ENCODE measurements around the gene ISL1. TPM values are rescaled to one million over a fixed set of nuclear protein-coding genes. Genes with fewer than 3 reads are reported as not detected.

Gene ISL1
- polyA plus RNA-seq (2012; ENCODE audit: insufficient read depth, insufficient read length): not detected

DNA sequence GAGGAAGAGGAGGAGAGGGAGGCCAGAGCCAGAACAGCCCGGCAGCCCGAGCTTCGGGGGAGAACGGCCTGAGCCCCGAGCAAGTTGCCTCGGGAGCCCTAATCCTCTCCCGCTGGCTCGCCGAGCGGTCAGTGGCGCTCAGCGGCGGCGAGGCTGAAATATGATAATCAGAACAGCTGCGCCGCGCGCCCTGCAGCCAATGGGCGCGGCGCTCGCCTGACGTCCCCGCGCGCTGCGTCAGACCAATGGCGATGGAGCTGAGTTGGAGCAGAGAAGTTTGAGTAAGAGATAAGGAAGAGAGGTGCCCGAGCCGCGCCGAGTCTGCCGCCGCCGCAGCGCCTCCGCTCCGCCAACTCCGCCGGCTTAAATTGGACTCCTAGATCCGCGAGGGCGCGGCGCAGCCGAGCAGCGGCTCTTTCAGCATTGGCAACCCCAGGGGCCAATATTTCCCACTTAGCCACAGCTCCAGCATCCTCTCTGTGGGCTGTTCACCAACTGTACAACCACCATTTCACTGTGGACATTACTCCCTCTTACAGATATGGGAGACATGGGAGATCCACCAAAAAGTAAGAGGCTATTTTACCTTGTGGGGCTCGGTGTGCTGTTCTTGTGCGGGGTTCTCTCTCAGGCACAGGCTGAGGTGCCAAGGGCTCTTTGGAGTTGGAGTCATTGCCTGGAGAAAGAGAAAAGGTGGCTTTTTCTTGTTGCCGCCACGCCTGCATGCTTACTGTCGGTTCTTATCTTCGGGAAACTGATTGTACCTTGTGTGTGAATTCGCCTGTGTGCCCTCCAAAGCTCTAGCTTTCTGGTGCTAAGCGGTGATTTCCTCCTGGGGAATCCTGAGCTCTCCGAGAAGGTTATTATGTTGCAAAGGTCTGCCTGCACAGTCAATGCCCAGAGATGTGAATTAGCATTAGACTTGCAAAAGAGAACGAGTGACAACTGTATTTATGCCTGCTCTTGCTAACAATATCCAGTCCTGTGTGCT lies at the start of gene ISL1:
ISL1 (plus strand) TSS at position 318 of the 991 bp plus-strand sequence; CDS start at position 542, 224 bp downstream.
- no peak for DNase-seq (ENCODE audit: low read depth, low spot score)
- no peak within 1 kb of the TSS for H3K4me3 ChIP-seq (ENCODE audit: low read length)

DNA sequence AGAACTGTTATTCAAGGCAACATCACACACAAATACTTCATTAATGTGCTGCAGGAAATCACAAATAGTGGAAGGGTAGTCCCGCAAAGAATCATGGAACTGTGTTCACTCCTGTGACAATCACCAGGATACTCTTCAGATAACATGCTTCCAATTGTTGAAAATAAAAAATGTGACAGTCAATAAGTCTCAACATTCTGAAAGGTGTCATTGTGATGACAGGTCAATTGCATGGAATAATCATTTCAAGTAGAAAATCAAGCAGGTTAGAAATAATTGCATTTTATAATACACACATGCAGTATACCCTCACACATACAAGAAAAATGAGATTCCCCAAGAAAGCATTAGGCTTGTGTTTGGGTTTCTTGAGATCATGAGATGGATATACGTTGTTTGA lies 46.4 kb upstream of the ISL1 start:
- no peak overlapping the region for H3K4me3 ChIP-seq (ENCODE audit: low read length)

DNA sequence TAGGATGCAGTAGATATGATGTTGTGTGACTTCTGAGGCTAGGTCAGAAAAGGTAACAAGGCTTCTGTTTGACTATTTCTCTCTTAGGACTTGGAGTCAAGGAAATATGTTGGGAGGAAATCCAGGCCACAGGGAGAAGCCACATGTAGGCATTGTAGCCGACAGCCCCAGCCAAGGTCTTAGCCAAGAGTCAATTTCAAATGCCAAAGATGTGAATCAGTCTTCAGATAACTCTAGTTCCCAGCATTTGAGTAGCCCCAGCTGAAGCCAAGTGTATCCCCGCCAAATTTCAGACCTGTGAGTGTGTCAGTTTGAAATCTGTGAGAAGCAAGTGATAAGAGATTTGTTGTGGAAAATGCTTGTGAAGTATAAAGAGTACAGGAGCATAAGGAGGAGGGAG lies 38.1 kb upstream of the ISL1 start:
- no peak for DNase-seq (ENCODE audit: low read depth, low spot score)
- H3K4me3 ChIP-seq (ENCODE audit: low read length): no peak overlapping the region

More for the DNA sequence above, 46.4 kb upstream of the ISL1 start:
- no peak for DNase-seq (ENCODE audit: low read depth, low spot score)

DNA sequence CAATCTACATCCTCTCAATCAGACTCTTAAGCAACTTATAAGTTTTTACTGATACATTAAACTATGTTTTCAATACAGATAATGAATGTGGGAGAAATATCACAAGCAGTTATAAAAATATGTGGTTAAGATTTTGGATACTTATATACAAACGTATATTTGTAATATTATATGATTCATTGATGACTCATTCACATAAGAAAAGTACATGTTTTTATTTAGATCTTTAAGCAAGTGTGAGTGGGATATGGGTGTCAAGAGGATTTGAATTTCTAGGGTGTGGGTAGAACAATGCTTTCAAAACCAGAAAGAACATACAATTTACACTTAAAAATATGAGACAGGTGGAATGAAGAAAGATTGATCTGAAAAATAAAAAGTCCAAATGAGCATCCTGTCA lies 36.1 kb upstream of the ISL1 start:
- DNase-seq (ENCODE audit: low read depth, low spot score): no peak

DNA sequence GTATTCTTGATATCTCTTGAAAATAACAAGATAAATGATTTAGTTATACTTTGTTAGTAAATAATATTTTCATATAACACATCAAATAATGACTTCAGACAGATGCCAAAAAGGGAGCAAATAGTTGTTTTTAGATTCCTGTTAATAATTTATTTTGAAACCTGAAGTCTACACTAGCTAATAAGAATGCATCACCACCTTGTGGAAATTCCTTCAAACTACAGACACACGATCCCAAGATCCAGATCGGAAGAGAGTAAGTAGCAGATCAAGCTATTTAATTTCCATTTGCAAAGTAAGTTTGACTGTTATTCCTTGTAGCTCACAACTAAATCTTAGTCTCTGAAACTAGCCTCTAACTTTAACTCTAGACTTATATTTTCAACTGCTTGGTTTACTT lies 35.5 kb upstream of the ISL1 start:
- no peak for DNase-seq (ENCODE audit: low read depth, low spot score)
- no peak overlapping the region for H3K4me3 ChIP-seq (ENCODE audit: low read length)

More for the DNA sequence above, 36.1 kb upstream of the ISL1 start:
- H3K4me3 ChIP-seq (ENCODE audit: low read length): no peak overlapping the region

DNA sequence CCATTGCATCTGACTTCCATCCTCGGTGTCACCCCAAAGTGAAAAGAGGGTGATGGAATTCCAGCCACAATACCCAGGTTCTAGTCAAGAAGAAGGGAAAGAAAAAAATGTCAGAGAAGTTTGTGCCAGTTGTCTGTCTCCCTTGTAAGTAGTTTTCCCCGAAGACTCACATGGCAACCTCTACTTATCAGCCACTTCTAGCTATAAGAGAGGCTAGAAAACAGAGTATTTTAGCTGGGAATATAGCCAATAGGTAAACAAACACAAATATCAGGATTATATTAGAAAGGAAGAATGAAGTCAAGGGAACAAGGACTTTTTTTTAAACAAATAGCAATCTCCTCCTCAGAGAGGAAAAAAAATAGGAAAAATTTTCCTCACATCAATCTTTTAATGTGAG lies 12.2 kb upstream of the ISL1 start:
- DNase-seq (ENCODE audit: low read depth, low spot score): no peak

DNA sequence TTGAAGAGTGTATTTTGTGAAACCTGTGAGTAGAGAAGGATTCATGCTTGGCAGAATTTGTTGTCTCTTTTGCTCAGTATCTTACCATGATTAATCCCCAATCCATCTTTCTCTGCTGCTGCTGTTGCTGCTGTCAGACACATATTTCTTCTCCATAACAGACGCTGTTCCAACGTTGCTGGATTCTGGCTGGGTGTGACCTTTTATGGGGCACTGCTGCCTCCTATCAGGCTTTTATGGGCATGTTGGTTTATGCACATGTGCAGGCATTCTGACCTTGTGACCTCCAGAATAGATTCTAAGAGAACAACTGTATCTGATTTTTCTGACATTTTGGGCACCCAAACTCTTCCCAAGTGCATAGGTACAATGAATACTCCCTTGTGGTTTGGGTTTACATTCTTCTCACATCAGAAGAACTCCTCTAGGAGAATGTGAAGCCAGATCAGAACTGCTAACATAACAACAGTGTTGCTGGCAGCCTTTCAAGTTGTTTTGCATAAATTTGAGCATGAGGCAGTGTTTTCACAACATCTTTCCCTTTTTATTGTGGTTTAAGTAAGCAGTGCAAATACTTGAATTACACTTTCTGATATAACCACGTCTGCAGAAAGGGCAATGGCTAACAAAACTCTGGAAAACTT lies 9.2 kb upstream of the ISL1 start:
- no peak overlapping the region for H3K4me3 ChIP-seq (ENCODE audit: low read length)
- no peak for DNase-seq (ENCODE audit: low read depth, low spot score)

More for the DNA sequence above, 12.2 kb upstream of the ISL1 start:
- no peak overlapping the region for H3K4me3 ChIP-seq (ENCODE audit: low read length)

DNA sequence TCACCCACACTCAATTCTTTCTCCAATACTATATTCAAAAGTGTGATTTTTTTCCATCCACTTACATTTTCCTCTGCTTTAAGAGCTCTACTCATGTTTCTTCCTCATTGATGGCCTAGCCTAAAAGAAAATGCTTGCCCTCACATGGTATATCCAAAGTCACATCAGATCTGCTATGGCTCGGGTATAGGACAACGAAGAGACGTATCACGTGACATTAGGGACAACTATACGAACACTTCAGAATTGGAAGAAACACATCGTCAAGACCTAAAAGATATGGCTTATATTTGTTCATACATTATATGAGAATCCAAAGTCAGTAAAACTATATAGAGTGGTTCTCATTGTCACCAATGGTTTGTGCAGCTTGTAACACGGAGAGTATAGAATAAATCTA lies 8.2 kb upstream of the ISL1 start:
- no peak overlapping the region for H3K4me3 ChIP-seq (ENCODE audit: low read length)
- DNase-seq (ENCODE audit: low read depth, low spot score): no peak

DNA sequence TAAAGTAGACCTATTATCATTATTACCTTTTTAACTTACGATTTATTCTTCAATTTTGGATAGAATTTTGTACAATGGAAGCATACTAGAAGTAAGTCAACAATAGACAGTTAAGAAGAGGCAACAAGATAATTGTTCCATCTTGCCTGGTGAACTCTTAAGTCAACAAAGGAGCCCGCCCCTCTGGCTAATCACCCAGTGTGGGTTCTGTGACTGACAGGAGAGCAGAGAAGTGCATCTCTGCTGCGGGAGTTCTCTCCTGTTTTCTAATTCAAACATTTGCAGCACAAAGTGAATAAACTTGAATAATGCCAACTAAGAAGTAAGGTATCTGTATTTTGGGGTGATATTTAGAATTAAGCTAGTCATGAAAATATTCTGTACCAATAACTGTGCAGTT lies 6.7 kb upstream of the ISL1 start:
- no peak for DNase-seq (ENCODE audit: low read depth, low spot score)
- no peak overlapping the region for H3K4me3 ChIP-seq (ENCODE audit: low read length)

DNA sequence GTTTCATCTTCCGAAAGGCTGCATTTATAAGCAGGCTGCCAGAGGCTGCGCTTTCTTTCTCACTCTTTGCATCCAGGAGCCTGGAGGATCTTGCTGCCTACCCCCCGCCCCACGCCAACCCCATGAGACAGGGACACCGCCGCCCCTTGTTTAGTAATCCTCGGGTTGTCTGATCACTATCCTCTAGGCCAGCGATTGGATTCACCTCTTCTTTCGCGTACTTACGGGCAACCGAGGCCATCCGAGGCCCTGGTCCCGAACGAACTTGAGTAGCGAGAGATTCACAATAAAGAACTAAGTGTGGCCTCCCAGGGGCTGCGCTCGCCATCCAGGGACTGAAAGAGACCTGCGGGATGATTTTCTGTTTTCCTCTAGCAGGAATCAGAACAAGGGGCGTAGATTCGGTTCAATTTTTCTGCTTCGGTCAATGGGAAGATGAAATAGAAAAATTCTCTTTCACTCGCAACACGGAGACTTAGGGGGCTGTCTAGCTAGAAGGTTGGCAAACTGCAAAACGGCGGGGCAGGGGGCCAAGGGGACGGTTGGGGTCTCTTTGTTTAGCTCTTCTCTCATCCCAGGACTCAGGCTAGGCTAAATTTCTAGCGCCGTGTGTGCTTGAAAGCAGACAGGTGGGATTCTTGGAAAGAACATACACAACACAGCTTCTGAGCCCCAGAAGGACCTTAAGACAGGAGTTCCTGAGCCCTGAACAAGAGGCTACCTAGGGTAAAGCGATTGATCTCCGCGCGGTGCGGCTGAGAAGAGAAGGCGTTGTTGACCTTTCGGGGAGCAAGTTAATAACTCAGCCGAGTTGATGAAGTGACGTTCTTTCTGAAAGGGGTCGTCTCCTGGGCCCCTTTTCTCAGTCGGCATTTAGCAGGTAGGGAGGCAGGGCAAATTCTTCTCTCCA lies 5.8 kb upstream of the ISL1 start:
- DNase-seq (ENCODE audit: low read depth, low spot score): no peak
- H3K4me3 ChIP-seq (ENCODE audit: low read length): no peak overlapping the region

DNA sequence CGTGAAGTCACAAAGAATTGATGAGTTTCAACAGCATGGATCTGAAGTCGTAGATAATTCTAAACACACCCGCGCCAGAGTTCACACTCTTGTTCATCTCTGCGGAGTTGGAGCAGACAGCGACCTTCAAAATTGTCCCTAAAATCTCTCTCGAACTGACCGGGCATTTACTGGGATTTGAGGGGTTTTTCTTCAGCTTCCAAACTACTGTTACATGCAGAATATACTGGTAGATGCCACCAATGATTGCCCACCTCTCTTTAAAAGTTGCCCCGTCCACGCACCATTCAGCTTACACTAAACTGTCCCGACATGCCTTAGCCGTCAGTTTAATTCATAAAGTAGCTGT lies 5.2 kb upstream of the ISL1 start:
- H3K4me3 ChIP-seq (ENCODE audit: low read length): no peak overlapping the region
- DNase-seq (ENCODE audit: low read depth, low spot score): no peak

DNA sequence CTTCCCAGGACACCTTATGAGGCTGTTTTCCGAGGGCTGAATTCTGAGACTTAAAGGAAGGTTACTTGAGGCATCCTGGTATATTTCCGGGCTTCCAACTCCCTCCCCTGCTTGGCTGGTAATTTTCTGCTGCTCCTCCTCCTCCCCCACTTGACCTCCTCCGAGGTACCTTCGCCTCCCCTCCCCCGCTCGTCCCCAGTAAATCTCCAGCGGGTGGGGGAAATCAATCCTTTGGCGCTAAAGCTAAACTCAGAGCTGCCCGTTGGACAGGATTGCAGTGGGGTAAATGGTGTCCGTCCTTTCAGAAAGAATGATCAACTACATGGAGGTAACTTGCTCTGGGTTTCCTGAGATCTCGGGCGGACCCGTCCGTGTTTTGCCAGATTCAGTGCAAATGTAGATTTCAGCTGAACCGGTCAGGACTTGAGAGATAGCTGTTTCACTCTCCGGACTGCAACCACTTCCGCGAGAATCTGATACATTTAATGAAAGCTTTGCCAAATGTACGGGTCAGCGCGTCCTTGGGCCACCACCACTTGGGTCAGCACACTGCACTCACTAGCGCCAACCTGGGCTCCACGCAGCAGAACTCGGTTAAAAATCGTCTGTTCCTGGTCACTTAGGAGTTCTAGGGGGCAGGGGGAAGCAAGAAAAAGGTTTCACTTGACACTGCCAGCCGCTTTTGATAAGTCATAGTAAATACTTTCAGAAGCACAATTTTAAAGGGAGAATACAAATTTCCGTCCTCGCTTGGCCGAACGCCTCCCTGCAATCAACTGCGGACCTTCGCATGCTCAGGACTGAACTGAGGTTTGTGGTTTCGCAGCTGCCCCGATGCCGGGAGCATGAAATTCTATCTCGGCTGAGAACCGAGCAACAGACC lies 4.6 kb upstream of the ISL1 start:
- DNase-seq (ENCODE audit: low read depth, low spot score): no peak
- no peak overlapping the region for H3K4me3 ChIP-seq (ENCODE audit: low read length)

DNA sequence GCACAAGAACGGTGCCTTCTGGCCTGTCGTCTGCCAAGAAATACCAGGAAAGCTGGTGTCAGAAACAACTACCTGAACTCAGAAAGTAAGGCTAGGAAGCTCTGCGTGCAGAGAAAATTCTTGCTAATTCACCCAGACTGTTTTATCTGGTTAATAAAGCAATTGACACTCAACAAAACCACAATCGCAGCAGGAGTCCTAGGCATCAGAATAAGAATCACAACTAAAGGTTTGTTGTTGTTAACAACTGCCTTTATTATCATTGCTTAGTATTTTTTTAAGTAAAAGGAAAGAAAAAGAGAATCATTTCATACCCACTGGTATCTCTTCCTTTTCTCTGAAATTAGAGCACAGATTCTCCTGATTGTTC lies 3.9 kb upstream of the ISL1 start:
- H3K4me3 ChIP-seq (ENCODE audit: low read length): no peak overlapping the region

DNA sequence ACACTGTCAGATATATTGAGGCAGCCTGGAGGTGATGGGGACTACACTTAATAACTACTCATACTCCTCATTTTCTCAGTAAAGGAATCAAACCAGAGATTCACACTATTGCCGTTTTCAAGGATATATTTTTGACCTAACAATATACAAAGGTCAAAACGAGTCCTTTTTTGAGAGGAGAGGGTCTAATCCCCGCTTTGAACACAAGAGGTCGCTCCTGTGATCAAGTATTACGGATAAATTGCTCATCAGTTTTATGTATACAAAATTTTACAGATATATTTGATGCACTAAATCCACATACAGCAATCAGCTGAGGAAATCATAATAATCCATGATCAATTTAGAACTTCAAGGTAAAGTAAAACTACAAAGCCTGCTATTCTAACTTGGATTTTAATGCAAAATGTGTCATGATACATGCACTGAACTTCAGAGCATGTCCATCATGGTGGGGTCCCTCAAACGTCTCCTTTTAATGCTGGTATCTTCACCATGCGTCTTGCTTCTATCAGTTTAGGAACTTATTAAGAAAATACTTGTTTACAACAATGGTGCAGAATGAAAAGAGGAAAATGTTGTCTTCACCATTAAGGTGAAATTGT lies 2.5 kb upstream of the ISL1 start:
- no peak overlapping the region for H3K4me3 ChIP-seq (ENCODE audit: low read length)
- DNase-seq (ENCODE audit: low read depth, low spot score): peak; percentile 20

More for the DNA sequence above, 3.9 kb upstream of the ISL1 start:
- no peak for DNase-seq (ENCODE audit: low read depth, low spot score)

DNA sequence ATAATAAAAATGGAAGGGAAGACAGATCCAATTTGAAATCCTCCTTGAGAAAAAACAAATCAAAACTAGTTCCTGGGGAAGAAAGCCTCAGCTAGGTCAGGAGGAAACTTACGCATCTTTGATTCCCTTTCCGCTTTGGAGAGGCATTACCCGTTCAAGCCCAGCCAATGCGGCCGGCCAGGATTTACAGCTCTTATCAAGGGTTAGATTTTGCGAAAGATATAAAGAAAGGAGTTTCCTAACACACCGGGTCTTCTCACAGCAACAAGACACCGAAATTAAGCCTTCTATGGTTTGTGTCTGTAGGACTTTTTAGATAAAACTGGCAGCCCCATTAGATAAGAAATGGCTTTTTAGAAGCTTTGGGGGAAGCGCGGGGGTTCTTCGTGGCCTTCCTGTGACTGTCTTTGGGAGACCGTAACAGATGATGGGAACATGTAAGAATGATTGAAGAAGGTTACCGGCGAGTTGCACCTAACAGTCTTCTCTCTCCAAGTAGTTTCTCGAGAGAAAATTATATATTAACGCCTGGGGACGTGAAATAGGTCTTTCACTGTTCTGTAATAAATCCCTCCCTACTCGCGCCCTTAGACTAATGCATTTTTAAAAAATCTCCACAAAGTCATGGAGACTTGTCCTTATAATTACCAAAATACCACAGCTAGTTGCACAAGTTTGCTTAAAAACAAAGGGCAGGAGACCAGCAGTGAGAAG lies 1.3 kb upstream of the ISL1 start:
- no peak for DNase-seq (ENCODE audit: low read depth, low spot score)
- H3K4me3 ChIP-seq (ENCODE audit: low read length): no peak overlapping the region

DNA sequence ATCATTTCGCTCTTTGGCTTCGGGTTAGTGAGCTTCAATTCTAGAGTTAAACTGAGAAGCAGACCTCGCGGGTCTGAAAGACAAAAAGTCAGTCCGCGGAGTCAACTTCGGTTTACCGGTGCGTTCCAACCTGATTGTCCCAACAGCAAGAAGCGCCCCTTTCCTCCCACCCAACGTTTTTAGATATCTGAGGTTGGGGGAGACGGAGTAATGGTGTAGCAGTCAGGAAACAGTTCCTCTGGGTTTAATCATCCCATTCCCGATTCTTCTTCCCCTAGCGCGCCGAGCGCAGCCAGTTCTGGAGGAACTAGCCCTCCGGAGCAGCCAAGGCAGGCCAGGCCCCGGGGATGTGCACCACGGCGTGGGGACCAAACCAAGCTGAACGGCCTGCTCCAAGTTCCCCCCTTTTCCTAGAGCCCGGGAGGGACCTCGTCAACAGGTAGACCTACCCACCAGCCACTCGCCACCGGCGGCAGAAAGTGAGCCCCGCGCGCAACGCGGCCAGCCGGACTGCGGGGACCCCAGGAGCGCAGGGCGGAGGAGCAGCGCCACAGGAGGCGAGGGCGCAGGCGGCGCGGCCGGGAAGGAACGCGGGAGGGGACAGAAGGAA lies 622 bp upstream of the ISL1 start:
- no peak overlapping the region for H3K4me3 ChIP-seq (ENCODE audit: low read length)

DNA sequence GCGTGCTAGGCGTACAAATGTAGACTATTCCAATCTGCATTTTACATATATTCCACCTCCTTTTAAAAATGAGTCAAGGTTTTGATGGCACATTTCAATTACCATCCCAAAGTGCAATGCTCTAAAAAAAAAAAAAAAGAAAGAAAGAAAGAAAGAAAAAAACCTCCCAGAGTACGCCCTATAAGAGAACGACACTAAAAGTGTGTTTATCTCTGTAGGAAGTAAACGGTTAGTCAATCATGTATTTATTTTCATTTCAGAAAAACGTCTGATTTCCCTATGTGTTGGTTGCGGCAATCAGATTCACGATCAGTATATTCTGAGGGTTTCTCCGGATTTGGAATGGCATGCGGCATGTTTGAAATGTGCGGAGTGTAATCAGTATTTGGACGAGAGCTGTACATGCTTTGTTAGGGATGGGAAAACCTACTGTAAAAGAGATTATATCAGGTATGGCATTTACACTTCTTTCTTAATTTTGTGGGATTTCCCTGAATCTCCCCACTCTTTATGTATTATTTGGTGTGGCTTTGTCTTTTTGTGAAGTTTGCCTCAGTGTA lies 1.1 kb downstream of the ISL1 start:
- DNase-seq (ENCODE audit: low read depth, low spot score): no peak
- H3K4me3 ChIP-seq (ENCODE audit: low read length): no peak overlapping the region

More for the DNA sequence above, 622 bp upstream of the ISL1 start:
- DNase-seq (ENCODE audit: low read depth, low spot score): no peak
